Activated effector memory CD4-positive, alpha-beta T cell treated with anti-CD3 and anti-CD28 coated beads, Interleukin-2, amount 50 U/mL, for 16 hours (primary cell): ENCODE results near the gene RAPGEF4.

Experiments
- DNase-seq: peaks from one replicate; pipeline ENCODE4 v3.0.0-alpha.2; 2020

Gene RAPGEF4

DNA sequence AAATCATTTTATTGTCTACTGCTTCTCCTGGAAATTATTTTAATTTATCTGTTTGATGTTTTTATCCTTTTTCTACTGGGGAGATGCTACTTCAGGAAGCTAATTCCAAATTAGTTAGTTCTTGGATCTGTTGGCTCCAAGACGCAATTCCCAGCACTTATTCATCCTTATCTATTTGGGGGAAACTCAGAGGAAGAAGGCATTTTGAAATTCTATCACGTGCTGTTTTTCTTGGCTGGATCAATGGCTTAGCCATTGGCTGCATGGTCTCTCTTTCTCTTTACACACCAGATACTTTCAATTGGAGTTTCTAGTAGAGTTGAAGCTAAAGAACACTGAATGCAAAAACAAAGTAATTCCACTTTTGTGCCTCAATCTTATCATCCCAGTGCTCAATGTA is 98.3 kb downstream of the RAPGEF4 start:
- no peak for DNase-seq

DNA sequence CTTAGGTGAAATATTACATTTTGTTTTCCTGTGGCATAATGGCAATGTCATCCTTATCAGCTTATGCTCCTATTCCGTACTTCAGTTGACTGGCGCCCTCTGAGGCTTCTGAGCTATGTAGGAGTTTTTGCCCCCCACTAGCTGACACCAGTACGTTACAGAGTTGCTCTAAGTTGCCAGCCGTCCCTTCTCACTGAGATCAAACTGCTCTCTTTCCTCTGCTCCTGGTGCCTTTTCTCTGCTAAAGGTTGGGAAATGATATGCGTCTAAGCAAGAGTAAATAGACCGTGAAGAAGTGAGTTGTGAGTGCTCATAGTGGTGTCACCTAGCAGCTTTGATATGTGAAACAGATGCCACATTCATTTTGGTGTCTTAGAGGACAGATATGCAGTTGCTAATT is 99.2 kb downstream of the RAPGEF4 start:
- no peak for DNase-seq

DNA sequence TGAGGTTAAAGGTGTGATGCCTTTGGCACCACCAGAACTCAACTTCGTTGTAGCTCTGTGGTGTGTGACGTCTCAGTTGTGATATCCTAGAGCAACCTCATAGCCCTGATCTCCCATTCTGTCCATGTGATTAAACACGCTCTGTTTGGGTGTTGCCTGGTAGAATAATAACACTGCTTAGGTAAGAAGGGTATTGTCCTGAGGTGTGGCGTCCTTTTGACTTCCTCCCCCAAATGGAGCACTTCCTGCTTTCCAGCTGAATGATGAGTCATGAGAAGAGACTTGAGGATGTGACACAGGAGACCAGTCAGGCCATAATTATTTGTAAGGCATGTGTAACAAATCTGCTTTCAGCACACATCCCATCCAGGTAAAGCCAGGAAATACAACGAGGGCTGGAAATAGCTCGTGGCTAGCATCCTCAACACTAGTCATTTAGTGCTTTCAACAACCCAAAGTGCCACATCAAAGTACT is 100.7 kb downstream of the RAPGEF4 start:
- no peak for DNase-seq

DNA sequence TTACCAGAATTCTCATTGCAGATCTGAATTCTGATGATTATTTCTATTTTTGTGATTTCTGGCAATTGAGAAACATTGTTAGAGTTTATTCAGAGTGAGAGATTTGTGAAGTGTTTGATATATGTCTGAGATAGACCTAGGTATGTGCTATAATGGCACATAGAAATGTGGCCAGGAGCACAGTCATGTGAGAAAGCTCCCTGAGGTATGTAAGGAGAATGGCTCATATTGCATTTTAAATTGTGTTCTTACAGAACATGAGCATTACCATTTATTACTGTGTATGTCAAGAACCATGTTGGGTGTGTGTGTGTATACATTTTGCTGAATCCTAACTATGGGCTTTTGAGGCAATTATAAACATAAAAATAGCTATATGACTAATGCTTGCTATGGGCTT is 101.2 kb downstream of the RAPGEF4 start:
- no peak for DNase-seq

DNA sequence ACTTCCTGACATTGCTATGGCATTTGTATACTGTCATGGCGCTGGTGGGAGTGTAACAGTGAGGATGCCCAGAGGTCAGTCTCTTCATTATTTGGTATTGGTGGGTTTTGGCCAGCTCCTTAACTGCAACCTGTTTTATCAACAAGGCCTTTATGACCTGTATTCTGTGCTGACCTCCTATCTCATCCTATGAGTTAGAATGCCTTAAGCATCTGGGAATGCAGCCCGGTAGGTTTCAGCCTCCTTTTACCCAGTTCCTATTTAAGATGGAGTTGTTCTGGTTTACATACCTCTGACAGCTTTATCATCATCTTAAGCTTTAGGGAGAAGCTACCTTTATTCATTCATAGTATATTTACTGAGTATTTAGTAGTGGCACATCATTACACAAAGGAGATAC is 103.8 kb downstream of the RAPGEF4 start:
- no peak for DNase-seq

DNA sequence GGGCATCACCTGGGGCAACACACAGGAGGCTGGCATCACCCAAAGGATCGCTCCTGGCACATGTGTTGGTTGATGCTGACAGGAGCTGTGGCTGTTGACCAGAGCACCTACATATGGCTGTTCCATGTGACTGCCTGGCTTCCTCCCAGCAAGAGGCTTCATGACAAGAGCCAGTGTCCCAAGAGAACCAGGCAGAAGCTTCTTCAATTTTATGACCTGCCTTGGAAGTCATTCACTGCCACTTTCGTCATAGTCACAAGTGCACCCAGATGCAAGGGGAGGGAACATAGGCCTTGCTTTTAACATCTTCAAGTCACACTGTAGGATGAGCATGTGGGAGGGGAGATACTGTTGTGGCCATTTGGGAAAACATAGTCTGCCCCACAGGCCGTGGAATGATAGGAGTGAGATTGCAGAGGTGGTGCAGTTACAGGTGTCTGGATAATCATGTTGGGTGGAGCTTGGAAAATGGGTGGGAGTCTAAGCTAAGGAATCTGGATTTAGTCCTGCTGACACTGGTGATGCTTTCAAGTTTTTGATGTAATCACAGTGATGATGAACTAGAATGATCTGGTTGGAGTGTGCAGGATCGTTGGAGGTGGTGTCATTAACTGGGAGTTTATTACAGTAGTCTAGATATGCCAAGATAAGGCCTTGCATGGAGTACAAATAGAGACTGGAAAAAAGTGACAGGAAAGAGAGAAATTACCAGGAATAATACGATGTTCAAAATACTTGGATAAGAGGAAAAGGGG is 107.0 kb downstream of the RAPGEF4 start:
- DNase-seq: no peak

DNA sequence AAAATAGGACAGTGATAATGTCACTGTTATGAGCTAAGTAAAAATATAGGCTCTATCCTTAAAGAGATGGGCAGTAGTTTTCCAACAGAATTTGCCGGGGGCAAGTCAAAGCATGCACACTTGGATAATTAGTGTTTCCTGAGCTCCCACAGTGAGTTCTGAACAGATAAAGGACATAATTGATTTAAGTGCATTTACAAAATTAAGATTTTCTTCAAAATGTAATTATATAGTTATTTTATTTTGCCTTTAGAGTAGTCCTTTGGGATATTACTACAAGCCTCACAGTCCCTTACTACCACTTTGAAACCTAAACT is 107.6 kb downstream of the RAPGEF4 start:
- no peak for DNase-seq

DNA sequence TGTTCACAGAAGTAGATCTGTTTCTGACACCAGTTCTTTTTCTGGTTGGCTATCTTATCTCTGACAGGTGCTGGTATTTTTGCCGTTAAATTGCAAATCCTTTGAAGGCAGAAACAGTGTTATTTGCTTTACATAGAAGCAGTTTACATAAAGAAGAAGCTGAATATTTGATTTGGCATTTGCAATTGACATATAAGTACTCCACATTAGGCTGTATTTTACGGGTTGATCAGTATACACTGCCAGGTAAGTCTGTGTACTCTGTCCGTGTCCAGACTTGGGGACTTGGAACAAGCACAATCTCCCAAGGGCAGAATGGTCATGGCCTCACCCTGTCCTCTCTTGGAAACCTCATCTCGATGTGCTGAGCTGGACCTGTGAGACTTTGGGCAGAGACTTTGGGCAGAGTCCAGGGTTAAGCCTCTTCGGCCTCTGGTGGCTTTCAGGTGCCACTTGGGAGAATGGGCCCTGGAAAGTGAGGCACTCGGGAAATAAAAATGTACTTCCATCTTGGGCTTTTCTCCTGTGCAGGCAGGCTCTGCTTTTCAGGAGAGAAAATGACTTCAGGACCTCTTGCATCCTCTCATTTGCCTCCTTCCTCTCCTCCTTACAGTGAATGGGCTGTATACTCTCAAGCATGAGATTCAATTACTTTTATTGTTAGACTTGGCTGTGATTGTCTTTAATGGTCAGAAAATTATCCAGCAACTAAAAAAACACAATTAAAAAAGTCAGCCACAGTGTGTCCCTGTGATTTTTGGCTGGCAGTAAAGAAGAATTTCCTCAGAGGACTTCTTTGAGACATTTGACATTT is 108.5 kb downstream of the RAPGEF4 start:
- DNase-seq: no peak

DNA sequence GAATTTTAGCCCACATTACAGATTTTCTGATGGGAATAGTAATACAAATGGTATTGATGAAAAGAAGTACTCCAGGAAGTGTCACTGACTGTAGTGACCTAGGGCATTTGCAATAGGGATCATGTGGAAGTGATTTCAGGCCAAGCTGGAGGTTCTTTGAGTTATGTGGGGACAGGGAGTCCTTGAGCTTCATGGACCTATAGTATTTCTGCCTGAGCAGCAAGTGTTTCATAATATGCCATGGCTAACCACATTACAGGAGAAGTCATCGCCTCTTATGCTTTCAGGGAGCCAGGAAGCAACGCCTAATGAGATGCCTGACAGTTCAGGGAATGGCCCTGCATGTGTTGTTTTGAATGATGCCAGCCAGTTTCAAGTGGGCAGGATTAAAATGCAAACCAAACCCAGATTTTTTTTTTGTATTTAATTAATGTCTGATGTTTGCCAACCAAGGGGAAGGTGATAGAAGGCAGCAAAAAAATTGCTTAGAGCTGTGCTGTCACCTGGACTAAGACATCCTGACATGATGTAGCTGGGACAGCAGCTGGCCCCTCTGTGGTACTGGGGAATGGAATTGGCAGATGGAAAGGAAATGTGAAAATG is 109.5 kb downstream of the RAPGEF4 start:
- DNase-seq: no peak

DNA sequence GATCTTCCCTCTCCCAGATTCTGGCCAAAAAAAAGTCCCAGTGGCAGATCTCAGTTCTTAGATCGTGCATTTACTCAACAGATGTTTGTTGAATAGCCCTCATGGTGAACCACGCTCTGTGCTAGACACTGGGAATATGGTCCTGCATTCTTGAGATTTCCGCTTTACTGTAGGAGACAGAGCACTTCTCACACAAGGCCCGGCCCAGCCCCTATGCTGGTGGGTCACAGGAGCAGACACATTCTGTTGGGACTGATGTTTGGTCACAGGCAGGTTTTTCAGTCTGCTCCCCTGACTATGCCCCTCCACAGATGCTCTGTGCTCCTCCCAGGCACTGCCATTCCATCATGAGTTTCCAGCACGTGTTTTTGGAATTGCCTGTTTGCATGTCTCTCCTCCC is 110.9 kb downstream of the RAPGEF4 start:
- no peak for DNase-seq

DNA sequence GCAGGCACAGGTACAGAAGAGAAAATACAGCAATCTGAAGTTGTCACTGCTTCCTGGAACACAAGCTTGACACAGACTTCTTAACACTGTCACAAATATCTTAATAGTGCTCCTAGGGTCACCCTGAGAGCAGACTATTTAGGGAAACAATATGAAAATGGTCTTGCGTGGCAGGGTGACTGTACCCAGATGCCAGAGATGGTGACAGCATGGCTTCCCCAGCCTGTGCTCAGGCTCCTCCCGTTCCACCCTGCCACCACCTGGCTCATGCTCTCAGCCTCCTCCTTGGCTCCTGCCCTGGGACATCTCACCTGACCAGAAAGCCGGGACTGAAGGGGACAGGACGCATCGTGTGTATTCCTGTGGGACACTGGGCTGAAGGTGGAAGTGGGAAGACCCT is 111.5 kb downstream of the RAPGEF4 start:
- no peak for DNase-seq

DNA sequence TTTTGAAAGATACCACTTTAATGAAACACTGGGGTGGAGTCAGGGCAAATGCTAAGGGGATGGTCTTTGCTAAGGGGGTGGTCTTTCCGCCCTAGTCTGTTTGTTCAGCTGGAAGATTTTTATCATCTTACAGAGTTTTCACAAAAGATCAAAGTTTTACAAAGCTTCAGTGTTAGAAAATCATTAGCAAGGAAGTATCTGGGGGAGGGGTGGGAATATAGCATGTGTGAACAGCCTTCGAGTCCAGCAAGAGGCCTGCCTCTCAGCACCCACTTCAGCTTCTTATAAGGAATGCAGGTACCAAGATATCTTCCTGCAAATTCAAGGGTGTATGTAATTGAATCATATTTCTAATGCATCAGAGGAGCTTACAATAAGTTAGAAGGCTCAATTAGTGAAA is 112.9 kb downstream of the RAPGEF4 start:
- DNase-seq: no peak

DNA sequence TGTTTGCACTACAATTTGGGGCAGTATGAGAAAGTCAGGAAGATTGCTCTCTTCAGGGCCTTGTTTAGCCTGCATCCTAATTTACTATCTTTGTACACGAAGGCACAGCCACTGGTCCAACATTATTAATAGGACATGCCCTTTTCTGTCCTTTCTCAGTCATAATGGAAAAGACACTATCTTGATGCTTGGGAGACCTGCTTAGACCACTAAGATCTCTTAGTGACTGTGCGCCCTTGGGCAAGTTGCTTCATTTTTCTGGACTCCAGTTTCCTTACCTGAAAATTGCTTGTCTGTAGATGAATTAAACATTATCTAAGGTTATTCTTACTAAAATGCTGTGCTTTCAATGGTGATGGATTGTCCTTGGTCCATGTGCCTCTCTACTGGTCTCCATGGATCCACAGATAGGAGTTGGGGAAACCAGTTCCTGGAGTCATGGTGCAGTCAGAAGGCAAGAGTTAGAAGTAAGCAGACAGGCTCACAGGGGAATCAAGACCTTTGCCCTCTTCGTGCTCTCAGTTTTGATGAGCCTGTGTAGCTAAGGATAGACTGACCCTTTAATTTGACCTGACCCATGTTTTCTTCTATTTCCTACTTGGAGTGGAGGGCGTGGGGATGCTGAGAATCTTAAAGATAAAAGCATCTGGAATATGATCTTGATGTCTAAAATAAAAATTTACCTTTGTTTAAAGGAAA is 114.0 kb downstream of the RAPGEF4 start:
- no peak for DNase-seq

DNA sequence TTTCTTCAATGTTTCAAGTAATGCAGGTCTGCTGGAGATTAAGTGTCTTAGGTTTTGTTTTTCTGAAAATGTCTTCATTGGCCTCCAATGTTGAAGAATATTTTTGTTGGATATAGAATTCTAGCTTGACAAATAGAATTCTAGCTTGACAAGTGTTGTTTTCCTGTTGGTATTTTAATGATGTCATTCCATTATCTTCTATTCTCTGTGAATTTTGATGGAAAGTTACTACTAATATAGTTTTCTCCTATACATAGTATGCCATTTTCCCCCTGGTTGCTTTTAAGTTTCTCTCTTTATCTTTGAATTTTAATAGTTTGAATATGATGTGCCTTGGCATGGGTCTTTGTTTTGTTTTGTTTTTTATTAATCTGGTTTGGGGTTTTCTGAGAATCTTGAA is 119.9 kb downstream of the RAPGEF4 start:
- no peak for DNase-seq

DNA sequence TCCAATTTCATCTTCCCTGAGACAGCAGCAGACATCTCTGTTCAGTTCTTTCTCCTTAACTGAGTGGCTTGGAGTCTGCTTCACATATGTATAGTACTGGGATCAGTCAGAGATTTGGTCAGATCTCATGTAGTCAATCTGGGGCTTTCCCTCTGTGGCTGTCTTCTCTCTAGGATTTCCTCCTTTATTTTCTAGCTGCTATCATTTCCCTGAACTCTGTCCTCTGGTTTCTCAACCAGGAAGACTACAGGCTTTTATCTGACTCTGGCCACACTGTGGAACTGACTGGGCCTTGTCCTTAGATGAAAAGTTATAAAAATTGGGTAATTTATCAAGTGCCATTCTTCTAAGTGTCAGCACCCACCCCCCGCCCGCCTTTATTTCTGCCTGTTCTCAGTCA is 121.0 kb downstream of the RAPGEF4 start:
- DNase-seq: no peak

DNA sequence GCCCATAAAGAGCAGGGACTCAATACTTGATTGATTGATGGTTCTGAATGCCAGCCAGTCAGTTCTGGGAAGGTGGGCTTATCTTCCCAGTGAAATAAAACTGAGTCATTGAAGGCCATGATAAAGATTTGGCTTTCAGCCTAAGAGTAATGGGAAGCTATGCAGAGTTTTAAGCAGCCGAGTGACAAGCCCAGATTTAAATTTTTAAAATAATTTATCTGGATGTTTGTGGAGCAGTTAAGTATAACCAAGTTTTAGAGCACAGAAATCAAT is 122.8 kb downstream of the RAPGEF4 start:
- DNase-seq: no peak

DNA sequence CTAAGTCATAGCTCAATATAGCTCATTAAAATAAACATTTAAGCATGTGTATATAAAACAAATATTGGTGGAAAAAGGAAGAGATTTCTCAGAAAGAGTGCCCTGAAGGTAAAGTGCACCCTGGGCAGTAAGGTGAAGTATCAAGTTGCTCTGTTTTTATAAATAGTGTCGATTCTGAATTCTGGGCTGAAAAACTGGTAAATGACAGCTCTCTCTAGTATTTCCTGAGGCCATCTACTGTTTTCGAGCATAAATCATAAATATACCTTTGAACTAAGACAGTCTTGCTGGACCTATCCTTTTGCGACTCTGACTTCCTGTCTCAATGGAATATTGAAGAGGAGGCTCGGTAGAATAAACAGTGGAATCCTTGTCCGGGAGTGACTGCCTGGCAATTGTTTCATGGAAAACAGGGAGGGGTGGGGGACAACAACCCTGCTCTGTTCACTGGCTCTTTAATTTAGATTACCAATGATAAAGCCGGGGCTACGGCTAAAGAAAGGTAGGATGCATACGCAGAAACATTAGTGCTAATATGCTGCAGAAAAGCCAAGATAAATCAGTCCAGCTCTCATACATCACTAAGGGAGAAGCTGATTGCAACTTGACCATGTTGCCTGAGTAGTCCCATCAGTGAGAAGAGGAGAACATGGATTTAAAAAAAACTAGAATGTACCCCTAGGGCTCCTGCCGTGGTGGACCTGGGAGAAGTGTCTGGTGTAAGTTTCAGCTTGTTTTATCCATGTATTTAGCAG is 124.1 kb downstream of the RAPGEF4 start:
- no peak for DNase-seq

DNA sequence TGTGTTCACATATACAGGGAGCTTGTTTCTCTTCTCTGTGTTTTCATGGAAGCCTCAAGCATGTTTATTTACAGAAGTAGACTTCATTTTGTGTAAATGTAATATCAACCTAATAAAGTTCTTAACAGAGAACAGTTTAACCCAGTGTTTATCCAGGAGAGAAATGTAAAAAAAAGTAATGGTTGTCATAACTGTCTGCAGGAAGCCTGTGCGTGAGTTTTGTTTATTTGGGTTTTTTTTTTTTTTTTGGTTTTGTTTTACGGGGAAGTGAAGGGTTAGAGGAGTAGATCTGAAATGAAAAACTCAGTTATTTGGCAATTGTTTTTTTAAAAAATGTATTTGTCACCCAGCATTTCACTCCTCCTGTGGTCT is 124.7 kb downstream of the RAPGEF4 start:
- DNase-seq: no peak

DNA sequence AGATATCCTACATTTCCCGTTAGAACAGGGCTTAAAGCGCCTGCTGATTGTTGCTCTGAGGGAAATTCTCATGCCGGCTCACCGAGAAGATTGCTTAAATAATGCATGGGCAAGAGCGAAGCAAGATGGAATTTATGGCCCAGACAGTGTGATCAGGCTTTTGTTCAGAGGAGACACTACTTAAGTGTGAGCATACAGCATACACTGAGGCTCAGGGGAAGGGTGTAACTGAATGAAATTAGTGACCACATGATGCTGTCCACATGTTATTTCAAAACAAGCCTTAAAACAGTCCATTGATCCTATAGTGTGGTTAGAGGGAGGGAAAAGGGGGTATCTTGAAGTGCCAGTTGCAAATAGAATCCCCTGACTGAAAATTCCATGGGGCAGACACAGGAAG is 125.5 kb downstream of the RAPGEF4 start:
- no peak for DNase-seq

DNA sequence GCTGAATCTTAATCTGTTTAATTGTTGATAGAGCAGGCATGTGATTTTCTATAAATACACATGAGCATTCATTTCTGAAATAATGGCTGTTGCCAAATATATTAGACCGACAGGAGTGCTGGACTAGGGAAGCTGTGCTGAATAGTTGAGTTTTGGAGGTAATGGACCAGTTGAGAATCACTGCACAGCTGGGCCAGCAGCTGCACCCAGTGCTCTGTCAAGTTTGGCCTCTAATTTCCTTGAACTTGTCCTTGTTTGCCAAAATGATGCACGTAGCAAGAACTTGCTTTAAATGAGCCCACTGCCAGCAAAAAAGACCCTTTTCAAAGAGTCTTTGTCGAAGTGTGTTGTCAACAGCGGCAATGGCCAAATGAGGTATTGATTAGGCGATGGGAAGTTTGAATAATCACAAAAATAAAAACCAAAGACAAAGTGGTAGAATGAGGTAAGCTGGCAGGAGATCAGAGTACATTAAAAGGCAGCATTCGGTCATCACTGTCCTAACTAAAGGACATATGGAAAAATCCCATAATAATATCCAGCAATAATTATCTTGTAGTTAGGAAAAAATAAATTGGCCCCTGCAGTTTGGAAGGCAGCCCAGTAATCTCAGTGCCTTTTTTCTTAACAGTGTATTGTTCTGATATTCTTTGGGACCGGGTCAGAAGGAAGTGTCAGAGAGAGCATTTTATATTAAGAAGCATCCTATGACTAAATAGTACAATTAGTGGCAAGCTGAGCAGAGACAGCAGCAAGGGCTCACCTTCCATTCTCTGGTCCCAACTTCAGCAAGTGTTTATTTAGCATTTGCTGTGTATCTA is 126.2 kb downstream of the RAPGEF4 start:
- DNase-seq: no peak

DNA sequence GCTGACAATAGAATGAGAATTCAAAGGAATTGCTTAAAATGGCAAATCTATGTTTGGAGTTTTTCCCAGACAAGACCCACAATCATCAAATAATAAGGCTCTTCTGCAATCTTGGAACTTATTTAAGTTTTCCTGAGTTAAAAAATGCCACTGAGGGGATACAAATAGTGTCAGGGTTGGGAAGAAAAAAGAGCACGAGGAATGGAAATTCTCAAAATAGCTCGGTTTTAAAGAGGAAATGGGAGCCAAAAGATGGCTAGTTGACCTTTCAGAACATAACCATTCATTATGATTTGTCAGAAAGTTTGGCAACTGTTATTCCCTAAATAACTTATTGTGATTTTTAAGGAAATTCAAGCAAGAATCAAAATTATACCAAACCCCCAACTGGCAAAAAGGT is 127.7 kb downstream of the RAPGEF4 start:
- no peak for DNase-seq

DNA sequence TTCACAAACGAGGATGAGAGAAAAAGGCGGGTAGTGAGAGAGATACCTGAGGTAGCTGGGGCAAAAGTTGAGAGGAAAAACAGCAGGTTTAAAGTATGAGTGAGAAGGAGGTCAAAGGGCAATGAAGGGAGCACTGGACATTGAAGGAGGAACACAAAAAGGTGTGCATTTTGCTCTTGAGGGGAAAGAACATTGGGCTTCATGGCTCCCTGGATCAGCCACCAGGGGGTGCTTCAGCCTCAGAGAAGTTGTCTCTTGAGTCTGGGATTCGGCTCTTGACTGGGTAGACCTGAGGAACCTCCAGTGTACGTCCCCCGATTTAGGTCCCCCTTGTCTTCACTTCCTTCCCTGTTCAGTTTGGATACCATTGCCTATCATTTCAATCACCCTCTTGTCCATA is 128.5 kb downstream of the RAPGEF4 start:
- no peak for DNase-seq
